ENCODE measurements around the gene SLC16A8.

- TF ChIP-seq EZH2phosphoT487 (IDR thresholded peaks at IDR 0.05) (no peak), EZH2 (IDR thresholded peaks at IDR 0.05) (no peak)
- TF ChIP-seq, protein P1, sequence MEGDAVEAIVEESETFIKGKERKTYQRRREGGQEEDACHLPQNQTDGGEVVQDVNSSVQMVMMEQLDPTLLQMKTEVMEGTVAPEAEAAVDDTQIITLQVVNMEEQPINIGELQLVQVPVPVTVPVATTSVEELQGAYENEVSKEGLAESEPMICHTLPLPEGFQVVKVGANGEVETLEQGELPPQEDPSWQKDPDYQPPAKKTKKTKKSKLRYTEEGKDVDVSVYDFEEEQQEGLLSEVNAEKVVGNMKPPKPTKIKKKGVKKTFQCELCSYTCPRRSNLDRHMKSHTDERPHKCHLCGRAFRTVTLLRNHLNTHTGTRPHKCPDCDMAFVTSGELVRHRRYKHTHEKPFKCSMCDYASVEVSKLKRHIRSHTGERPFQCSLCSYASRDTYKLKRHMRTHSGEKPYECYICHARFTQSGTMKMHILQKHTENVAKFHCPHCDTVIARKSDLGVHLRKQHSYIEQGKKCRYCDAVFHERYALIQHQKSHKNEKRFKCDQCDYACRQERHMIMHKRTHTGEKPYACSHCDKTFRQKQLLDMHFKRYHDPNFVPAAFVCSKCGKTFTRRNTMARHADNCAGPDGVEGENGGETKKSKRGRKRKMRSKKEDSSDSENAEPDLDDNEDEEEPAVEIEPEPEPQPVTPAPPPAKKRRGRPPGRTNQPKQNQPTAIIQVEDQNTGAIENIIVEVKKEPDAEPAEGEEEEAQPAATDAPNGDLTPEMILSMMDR (IDR thresholded peaks at IDR 0.05) = peak; percentile 70
These were observed 13.8 kb upstream of the SLC16A8 start for GRCh38 chr22:38097557-38098409.
